T1000 (cell line): ENCODE data around the gene RFPL3.
"Not testable (repeated sequence)": the region's sequence is repeated elsewhere in the genome, so short reads cannot be mapped to it uniquely, and the experiment has no call there.

Experiments used
- DNase-seq: peaks from one replicate; lab custom pipeline; 2025; ENCODE audit warnings: mixed read lengths; lab: John Stamatoyannopoulos, UW

The RFPL3 gene

DNA sequence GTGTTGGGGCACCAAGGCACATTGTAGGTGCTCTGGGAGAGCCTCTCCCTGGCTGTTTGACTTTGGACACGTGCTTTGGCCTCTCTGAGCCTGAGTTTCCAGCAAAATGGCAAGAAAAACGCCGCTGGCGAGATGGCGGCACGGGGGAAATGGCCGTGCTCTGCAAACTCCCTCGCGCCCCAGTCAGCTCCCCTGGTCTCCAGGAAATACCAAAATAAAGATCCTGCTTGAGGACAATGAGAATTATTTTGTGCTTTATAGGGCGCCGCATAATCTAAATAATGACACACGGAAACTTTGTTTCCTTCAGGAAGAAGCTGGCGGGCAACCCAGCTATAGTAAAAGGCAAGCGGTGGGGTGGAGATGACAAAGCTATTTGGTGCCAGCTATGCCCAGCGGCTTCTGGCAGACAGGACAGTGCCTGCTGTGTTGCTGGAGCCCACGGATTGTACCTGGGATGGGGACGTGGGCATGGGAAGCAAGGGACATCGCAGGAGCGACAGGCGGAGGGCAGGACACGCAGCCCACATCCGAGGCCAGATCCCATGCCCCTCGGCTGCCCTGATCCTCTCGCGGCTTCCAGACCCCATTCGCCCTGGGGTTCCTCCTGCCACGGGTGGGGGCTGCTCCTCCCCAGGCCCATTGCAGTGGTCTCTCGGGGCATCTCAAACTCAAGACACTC is 26.3 kb upstream of the RFPL3 start:
- no peak for DNase-seq

DNA sequence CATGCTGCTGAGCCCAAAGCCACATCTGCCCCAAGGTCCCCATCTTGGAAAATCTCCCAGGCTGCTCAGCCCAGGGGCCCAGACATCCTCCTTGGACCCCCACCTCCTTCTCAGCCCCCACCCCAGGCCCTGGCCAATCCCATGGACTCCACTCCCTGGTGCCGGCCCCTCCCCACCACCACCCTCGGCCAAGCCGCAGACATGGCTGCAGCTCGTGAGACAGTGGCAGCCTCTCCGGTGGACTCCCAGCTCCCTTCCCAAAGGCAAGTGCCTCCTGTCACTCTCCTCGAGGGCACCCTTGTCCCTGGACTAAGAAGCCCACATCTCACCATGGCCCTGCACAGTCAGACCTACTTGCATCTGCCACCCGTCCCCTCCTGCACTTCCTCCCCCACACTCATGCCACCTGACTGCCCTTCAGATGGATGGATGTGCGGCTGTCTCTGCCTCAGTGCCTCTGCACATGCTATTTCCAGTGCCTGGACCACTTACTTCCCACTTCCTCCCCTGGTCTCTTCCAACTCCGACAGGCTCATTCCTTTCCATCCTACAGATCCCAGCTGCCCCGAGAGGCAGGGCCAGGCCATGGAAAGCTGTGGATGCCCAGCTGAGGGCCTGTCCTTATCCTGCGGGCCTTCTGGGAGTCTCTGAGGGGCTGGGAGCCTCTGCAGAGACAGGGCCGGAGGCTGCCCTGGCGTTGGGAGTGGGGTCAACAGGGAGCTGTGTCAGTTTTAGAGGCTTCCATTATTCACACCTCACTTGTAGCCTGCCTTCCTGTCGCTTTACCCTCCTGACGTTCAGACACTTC is 25.5 kb upstream of the RFPL3 start:
- DNase-seq: no peak

DNA sequence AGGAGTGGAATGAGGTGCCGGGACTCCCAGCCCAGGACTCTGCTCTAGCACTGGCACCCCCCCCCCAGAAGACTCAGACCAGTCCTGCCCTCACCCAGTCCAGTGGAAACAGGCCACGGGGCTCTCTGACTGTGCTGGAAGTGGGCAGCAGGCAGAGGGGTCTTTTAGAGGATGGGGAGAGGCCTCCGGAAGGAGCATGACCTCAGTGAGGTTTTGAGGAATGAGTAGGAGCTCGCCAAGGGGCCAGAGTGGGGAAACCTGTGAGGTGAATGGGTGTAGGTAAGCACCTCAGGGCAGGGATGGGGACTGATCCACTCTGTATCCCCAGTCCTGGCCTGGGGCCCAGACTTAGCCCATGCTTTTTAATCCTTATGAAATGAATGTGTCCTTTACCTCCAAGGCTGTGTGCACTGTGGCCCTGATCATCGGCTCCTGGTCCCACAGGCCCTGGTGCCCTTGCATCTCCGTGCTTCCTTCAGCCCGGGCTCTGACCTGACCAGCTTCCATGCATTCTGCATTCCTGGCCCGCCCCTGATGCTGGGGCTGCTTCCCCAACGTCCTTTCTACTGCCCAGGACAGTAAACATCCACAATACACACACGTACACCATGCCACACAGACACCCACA is 24.4 kb upstream of the RFPL3 start:
- no peak for DNase-seq

DNA sequence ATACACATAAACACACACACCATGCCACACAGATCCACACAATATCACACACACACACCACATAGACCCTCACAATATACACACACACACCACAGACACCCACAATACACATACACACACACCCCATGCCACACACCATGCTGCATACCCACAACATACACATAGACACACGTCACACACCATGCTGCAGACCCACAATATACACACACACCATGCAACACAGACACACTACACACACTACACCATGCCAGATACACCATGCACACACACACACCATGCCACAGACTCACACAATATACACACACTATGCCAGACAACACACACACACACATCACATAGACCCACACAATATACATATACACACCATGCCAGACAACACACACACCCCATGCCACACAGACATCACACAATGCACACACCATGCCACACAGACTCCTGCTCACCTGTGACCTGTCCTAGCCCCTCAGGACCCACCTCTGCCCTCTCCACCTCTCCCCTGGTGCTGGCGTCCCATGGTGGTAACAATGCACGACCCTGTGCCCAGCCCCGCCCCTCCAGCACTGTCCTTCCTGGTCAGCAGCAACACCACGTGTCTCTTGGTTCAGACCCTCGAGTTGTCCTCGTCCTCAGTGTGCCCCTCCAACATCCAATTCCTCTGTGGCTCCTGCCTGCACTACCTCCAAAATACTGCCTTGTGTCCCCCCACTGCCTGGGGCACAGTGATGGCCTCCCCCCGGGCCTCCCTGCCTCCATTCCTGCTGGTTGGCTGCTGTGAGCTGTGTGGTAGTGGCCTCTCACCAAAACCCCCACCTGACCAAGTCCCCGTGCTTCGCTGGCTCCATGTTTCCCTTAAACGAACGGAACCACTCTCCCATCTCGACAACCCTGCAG is 23.7 kb upstream of the RFPL3 start:
- no peak for DNase-seq

GRCh38 chr22:32334660-32335365 is 22.9 kb upstream of the RFPL3 start:
- no peak for DNase-seq

- DNase-seq: no peak
These were observed 22.2 kb upstream of the RFPL3 start for GRCh38 chr22:32335471-32335870.

DNA sequence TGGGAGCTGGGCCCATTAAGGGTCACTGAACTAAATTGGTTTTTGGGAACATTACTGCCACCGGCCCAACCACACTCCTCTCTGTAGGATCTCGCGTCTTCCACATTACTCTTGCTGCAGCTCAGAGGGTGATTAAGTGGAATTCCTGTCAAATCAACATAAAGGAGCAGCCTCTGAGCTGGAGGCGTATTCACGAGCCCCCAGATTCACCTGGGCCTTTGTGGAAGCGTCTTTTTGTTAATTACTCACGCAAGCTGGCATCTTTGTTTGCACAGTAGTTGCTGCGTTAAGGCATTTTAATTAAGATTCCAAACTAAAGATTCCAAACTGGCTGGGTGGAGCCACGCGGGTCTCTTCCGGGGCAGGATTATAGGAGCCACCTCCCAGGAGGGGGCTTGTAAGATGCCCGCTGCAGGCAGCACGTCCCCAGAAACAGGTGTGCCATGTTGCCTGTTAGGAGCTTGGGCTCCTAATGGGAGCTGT is 21.5 kb upstream of the RFPL3 start:
- no peak for DNase-seq

DNA sequence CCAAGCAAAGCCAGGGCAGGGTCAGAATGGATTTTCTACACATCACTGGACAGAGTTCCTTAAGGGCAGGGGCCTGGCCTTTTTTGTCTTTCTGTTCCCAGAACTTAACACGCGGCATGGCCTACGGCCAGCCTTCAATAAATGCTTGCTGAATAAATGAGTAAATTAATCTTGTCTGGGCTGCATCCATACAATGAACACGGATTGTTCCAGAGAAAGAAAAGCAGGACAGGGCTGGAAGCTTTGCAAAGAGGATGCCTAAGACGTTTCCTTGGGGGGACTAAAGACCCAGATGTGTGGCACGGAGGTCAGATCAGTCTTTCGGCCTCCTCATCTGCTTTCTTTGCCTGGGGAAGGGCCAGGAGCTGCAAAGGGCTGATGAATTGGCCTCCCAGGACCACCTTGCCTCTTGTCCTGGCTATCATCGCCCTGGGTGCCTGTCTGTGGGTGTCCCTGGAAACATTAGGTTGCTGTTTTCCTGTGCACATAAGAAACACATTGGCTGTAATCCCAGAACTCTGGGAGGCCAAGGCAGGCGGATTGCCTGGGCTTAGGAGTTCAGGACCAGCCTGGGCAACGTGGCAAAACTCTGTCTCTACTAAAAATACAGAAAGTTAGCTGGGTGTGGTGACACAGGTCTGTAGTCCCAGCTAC is 20.8 kb upstream of the RFPL3 start:
- no peak for DNase-seq

DNA sequence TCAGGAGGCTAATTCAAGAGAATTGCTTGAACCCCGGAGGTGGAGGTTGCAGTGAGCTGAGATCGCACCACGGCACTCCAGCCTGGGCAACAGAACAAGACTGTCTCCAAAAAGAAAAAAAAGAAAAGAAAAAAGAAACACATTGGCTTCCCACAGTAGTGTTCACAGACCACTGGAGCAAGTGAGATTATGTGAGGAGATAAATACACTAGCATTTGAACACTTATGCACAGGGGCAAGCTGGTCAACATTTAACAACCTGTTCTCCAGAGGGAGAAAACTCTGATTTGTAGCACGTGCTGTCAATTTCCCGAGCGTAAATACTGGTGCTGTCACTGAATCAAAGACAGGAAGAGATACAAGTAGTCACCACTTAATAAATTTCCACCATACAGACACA is 20.2 kb upstream of the RFPL3 start:
- not testable (repeated sequence) for DNase-seq

- DNase-seq: no peak
These were observed 18.9 kb upstream of the RFPL3 start for GRCh38 chr22:32338757-32339156.

GRCh38 chr22:32339190-32340012 is 18.3 kb upstream of the RFPL3 start:
- DNase-seq: no peak

- no peak for DNase-seq
These were observed 17.3 kb upstream of the RFPL3 start for GRCh38 chr22:32340411-32340810.

- no peak for DNase-seq
These were observed 16.4 kb upstream of the RFPL3 start for GRCh38 chr22:32341122-32341740.

DNA sequence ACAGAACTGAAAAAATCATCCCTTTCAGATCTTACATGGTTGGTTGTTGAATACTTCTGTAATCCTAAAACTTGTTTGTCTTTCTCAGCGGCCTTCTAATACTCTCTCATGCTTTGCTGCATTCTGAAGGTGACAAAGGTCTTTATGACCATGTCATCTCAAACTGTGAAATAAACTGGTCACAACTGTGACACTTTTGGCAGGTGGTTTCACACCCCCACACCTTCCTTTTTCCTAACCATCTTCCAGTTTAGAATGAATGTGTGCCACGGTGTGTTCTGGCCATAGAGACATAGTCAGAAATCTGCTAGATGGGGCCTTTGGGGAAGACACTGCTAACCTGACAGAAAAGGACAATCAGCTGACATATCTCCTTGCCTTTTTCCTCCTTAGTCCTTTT is 14.7 kb upstream of the RFPL3 start:
- no peak for DNase-seq

DNA sequence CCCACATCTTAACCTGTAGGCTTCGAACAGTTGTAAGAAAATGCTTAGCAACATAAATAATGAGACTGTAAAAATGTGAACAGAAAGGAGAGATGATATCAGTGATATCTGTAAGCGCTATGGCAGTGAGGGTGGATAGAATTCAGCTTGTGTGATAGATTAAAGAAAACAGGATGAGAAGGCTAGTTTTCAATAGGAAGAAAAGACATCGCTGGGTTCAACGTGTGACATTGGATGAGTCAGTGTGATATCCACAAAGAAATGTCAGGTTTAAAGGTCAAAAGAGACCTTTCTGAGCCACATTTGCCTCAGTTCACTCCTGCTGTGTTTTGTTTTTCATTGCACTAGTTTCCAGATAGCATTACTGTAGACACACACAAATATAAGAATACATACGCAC is 13.7 kb upstream of the RFPL3 start:
- no peak for DNase-seq

DNA sequence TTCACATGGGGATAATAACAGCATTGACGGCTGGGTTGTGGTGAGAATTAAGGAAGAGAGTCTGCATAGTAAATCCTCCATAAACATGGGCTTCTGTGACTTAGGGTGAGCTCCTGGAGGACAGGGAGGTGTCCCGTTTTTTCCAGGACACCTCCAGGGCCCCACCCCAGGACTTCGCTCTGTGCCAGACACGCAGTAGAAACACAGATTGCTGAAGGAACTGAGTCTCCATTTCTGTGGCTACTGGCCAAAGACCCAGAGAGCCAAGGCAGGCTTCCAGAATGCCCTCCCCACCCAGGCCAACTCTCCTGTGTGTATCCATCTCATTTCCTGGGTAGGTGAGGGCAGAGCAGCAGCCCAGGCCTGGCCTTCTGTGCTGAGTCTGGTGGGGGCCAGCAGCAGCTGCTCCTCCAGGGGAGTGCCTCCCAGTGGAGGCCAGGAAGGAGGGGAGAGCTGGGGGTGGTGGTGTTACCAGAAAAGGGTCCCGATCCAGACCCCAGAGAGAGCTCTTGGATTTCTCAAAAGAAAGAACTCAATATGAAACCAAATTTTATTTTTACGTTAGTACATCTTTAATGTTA is 9.5 kb upstream of the RFPL3 start:
- no peak for DNase-seq

- not testable (repeated sequence) for DNase-seq
These were observed 5.8 kb upstream of the RFPL3 start for GRCh38 chr22:32351875-32352274.

DNA sequence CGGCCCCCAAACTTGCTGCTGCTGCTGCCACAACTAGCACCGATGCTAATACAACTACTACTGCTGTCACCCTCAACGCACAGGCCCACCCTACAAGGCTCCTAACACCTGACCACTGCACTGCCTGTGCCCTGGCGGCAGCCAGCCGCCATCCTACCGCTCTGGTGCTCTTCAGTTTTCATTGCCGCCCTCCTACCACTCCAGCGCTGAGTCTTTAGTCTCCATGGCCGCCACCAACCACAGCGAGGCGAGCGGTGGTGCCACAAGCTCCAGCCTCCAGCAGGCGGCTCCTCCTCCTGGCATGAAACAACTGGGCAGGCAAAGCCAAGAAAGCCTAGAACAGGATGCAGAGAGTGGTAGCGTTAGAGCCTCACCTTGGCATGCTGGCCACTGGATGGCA is 5.0 kb upstream of the RFPL3 start:
- DNase-seq: no peak

GRCh38 chr22:32353292-32353691 is 4.4 kb upstream of the RFPL3 start:
- no peak for DNase-seq
